Astrocyte of the cerebellum (primary cell): ENCODE measurements around the gene FAM168A.

Source experiments
- DNase-seq: peaks from one replicate; pipeline ENCODE4 v3.0.0-alpha.2; 2011; ENCODE audit warnings: low read depth
- H3K4me3 ChIP-seq: 2 replicates; pipeline ENCODE4 v1.5.1; 2011; ENCODE audit warnings: mild to moderate bottlenecking, low read depth, low read length, moderate library complexity
- CTCF ChIP-seq: IDR thresholded peaks from 2 replicates; pipeline ENCODE4 v1.5.1; 2012; ENCODE audit warnings: low read length, low read depth, moderate library complexity, mild to moderate bottlenecking; ENCODE audit errors: missing control alignments
- in situ Hi-C: cut with HindIII; loops from 2 replicates; pipeline ENCODE4 v1.10.0; 2017; ENCODE audit warnings: low sequenced_read_pairs

Gene FAM168A

GRCh38 chr11:73409431-73409830 lies 188.5 kb downstream of the FAM168A start:
- no peak for TF ChIP-seq CTCF

DNA sequence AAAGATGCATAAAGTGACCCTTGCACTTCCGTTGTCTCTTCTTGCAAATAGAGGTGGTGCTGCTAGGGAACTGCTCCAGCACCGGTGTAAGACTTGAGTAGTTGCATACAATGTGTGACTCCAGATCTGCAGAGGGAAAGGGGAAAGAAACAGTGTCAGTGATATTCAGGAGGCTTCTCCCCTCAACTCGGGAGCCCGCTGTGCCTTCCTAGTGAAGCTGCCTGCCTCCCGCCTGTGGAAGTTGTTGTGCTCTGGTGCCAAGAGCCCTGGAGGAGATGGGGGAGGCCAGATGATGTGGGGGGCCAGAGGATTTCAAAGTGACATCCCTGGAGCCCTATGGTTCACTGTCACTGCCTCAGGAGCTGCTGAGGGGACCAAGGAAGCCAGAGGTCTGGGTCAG lies 191.3 kb downstream of the FAM168A start:
- DNase-seq = no peak
- no peak overlapping the region for H3K4me3 ChIP-seq
- no peak for TF ChIP-seq CTCF
- in situ Hi-C loops = no loop called here

More at GRCh38 chr11:73409431-73409830, 188.5 kb downstream of the FAM168A start:
- no peak for DNase-seq
- H3K4me3 ChIP-seq = no peak overlapping the region
- in situ Hi-C loops = no loop called here

DNA sequence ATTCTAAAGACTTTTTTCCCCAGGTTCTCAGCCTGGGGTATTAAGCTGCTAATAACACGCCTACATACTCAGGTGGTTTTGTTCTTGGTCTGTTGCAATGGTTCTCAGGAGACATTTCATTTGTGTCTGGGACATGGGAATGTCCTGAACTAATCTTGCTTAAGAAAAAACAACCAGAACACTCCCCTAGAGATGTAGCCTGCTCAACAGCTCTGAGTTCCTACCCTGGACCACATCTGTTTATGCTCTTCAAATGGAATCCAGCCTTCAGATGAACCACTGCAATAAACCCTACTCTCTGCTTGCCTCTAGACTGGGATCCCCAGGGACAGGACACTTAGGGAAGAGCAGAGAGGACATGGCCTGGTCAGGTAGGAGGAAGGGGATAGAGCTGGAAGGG lies 191.8 kb downstream of the FAM168A start:
- TF ChIP-seq CTCF = no peak

GRCh38 chr11:73405146-73405510 lies 192.8 kb downstream of the FAM168A start:
- no peak overlapping the region for H3K4me3 ChIP-seq
- TF ChIP-seq CTCF = no peak
- DNase-seq = no peak
- in situ Hi-C loops = no loop called here

More for the DNA sequence above, 191.8 kb downstream of the FAM168A start:
- no peak overlapping the region for H3K4me3 ChIP-seq
- in situ Hi-C loops = no loop called here
- no peak for DNase-seq

DNA sequence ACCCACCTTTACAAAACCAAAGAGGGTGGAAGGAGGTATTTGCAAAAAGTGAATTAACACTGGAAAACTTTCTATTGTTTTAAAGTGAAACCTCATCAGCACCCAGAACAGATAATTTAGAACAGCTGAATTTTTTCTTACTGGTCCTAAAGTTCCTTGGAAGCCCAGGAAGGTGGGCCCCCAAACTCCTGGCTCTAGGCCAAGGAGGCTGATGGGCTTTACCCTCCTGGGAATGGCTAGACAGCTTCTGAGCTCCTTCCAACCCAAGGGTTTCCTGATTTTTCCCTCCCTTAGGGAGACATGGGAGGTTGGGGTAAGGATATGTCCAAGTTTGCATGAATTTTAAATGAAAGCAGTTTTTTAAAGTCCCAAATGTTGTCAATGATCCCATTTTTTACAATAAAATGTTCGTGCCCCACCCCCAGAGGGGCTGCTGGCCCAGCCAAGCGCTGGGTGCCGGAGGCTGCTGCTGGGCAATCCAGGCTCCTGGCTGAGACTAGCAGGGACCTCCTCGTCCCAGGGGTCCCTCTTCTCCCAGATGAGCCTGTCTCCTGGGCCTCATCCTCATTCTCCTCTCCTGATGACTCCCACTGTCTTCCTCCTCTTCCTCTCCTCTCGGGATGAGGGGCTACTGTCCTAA lies 193.3 kb downstream of the FAM168A start:
- TF ChIP-seq CTCF = no peak
- no peak for DNase-seq
- in situ Hi-C loops = no loop called here
- H3K4me3 ChIP-seq = no peak overlapping the region

DNA sequence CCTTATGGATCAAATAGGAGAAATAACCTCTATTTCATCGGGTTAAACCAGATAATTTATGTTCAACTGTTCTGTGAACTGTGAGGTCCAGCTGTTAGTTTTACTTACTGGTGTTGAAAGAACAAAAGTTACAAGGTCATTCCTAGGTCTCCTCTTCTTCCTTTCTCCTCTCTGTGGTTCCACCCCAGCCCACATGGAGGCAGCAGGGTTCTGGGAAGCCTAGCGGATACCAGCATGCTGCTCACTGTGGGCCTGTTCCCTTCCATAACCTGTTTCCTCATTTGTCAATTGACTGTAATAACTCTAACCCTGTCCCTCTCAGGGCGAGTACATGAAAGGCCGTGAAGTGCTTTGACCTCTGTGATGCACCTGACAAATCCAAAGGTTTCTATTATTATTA lies 193.9 kb downstream of the FAM168A start:
- in situ Hi-C loops = no loop called here
- DNase-seq = no peak
- no peak overlapping the region for H3K4me3 ChIP-seq
- TF ChIP-seq CTCF = peak; percentile 72

DNA sequence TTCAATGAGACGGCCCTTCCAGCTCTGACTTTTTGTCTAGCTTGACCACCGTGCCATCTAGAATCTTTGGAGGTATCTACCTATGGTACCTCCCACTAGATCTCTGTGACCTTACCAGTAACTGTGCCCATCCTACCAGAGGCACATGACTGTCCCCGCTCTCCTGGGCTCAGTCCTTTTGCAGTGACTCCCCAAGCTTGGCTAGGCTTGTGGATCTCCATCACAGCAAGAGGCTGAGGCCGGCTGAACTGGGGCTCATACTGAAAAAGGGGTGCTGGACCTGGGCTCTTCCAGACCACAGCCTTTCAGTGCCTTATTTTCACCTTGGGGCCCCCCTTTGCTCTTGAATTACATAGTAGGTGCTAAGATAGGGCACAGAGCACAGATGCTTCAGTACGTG lies 194.4 kb downstream of the FAM168A start:
- no peak overlapping the region for H3K4me3 ChIP-seq
- in situ Hi-C loops = no loop called here
- no peak for DNase-seq
- TF ChIP-seq CTCF = no peak
